GM10266 (cell line): ENCODE results near the gene SCARB1.
A peak's percentile ranks its signal among the peaks of the same experiment; 100 is the strongest.

Source experiments
- DNase-seq: peaks from one replicate; pipeline ENCODE4 v3.0.0; 2012; ENCODE audit errors: extremely low spot score
- CTCF ChIP-seq: IDR thresholded peaks from 2 replicates; pipeline ENCODE4 v1.5.1; 2012; ENCODE audit warnings: mild to moderate bottlenecking, low read depth; ENCODE audit not compliant: control insufficient read depth, insufficient read depth; ENCODE audit errors: missing control alignments

SCARB1 gene

GRCh38 chr12:124756166-124756565, 107.5 kb downstream of the SCARB1 start:
- TF ChIP-seq CTCF: no peak
- DNase-seq: no peak

GRCh38 chr12:124755801-124756148, 107.9 kb downstream of the SCARB1 start:
- no peak for TF ChIP-seq CTCF
- no peak for DNase-seq

DNA sequence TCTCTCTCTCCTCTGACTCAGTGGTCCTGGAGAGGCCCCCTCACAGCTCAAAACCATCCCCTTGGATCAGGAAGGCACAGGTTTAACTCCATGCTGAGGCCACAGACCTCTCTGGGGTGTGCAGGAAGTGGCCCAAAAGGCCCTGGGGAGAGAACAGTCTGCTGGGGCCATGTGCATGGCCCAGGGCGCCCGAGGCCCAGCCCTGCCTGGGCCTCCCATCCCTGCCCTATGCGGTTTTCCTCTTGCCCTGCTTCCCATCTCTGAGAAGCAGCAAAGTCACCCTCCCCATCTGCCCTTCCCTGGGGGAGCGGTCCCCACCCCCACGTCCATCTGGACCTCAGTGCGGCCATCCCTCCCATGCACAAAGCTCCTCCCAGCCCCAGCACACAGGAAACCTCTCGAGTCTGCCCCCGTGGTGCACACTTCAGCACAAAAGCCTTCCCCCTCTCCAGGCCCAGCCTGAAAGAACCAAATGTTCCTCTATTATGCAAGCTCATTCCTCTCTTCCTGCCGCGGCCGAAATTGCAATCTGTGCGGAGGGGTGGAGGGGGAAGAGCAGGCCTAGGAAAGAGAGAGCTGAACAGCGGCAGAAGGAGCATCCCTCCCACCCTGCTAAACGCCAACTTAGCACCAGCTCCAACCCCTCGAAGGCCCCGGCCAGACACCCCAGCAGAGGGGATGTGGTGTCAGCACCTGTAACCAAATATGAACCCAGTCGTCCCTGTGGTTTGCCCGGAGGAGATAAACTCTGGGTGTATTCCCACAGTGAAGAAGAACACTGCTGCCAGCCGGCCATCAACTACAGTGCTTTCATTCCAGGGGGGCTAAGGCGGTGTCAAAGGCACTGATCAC, 108.5 kb downstream of the SCARB1 start:
- TF ChIP-seq CTCF: no peak
- DNase-seq: peak; percentile 67

- DNase-seq: no peak
- TF ChIP-seq CTCF: no peak
Measured at GRCh38 chr12:124754491-124754890, 109.2 kb downstream of the SCARB1 start.

DNA sequence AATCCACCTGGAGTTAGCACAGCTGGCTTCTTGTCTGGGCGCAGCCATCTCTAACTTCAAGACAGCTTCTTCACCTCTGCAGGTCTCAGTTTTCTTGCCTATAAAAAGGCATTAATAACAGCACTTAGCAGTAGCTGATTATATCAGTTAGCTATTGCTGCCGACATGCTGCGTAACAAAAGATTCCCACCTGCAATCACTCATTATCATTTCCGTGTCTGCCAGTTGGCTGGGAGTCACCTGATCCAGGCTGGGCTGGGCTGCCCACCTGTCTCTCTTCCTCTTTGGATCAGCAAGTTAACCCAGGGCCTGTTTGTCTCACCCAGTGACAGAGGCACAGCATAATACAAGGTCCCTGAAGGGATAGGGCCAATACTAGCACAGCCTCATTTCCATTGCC, 109.7 kb downstream of the SCARB1 start:
- no peak for TF ChIP-seq CTCF
- no peak for DNase-seq

DNA sequence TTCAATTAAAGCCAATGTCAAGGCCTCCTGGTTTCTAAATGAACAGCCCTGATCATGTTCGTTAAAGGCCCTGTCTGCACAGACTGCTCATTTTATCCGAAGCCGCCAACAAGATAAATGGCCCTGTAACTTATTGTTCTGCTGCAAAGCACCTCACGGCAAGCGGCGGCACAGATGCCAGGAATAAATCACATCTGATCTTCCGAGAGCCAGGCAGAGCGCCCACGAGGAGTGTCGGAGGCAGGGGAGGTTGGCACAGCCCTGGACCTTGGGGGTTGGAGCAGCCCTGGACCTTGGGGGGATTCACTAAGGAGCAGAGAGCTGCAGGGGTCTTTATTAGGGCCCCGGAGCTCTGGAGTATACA, 110.5 kb downstream of the SCARB1 start:
- no peak for TF ChIP-seq CTCF
- no peak for DNase-seq

DNA sequence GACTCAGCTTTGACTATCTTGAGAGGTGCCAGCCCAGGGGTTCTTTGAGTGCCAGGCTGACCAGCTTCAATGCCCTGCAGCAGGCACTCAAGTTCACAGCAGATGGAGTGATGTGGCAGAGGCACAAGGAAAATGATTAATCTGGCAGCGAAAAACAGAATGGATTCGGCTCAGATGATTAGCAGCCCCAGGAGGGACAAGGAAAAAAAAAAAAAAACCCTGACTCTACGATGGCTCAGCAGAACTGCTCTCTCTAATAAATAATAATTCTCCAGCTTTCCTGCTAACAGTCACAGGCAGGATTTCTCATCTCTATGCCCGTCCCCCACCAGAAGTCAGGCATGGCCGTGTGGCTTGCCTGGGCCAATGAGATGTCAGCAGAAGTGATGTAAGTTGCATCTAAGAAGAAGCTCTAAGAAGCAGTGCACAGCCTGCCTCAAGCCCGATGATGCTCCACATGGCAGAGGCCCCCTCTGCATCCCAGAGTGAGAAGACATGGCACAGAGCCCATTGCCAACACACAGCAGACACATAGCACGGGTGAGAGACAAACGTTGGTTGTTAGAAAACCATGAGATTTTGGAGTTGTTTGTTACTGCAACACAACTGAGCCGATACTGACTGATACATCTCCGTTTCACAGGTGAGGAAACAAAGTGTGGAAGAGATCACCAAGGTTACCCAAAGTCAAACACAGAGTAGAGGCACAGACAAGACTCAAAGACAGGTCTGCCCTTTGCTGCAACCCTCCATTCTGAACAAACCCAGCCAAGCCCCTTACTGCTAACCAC, 111.0 kb downstream of the SCARB1 start:
- TF ChIP-seq CTCF: no peak
- DNase-seq: no peak
